Epithelial cell of esophagus (primary cell): Measurements from ENCODE around the gene ASPSCR1.

Source experiments
- DNase-seq: peaks from one replicate; pipeline ENCODE4 v3.0.0; 2010; ENCODE audit warnings: low read depth
- H3K4me3 ChIP-seq: 2 replicates; pipeline ENCODE4 v1.5.1; 2011; ENCODE audit warnings: mild to moderate bottlenecking, low read length, control low read depth
- CTCF ChIP-seq: IDR thresholded peaks from 2 replicates; pipeline ENCODE4 v1.5.1; 2011; ENCODE audit warnings: low read depth, mild to moderate bottlenecking, low read length, control low read depth, inconsistent platforms; ENCODE audit not compliant: insufficient read depth; ENCODE audit errors: missing control alignments

The ASPSCR1 gene

GRCh38 chr17:82049521-82049971 lies 72.1 kb downstream of the ASPSCR1 start:
- H3K4me3 ChIP-seq, result no peak overlapping the region
- TF ChIP-seq CTCF, result no peak
- DNase-seq, result no peak

- TF ChIP-seq CTCF, result no peak
- peak overlapping the region; percentile 79 for H3K4me3 ChIP-seq
- no peak for DNase-seq
Measured at GRCh38 chr17:82050152-82050760, 72.8 kb downstream of the ASPSCR1 start.

DNA sequence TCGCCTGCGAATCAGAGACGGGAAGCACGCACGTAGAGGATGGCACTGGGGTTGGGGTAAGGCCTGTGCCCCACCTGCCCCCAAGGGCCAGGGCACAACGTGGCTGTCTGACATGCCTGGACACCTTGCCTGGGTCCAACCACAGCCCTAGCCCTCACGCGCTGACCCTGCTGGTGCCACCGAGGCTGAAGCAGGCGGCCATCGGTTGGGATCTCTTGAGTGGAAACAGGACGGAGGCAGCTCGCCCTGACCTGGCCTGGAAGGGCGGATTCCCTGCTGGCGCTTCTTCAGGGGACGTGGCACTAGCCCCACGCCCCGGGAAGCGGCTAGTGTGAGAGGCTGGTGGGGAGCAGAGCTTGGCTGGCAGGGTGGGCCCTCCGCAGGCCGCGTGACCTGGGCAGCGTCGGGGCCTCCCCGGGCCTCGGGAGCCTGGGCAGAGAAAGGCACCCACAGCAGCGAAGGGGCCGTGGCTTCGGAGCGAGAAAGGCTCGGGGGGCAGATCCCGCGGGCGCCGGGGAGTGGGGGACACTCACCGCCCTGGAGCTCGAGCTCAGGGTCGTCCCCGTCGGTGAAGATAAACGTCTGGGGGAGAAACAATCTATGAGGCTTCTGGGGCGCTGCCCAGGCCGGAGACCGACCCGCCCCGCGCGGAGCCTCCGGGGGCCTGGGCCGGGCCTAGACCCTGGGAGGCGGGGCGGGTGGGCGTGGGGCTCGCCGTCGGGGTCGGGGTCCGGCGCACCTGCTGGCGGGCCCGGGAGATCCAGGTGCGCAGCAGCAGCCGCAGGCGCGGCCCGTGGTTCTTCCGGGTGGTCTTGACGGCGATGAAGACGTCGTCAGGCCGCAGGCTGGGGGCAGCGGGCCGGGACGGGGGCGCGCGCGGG lies 73.6 kb downstream of the ASPSCR1 start:
- TF ChIP-seq CTCF, result no peak
- no peak for DNase-seq
- peak overlapping the region; percentile 79 for H3K4me3 ChIP-seq

DNA sequence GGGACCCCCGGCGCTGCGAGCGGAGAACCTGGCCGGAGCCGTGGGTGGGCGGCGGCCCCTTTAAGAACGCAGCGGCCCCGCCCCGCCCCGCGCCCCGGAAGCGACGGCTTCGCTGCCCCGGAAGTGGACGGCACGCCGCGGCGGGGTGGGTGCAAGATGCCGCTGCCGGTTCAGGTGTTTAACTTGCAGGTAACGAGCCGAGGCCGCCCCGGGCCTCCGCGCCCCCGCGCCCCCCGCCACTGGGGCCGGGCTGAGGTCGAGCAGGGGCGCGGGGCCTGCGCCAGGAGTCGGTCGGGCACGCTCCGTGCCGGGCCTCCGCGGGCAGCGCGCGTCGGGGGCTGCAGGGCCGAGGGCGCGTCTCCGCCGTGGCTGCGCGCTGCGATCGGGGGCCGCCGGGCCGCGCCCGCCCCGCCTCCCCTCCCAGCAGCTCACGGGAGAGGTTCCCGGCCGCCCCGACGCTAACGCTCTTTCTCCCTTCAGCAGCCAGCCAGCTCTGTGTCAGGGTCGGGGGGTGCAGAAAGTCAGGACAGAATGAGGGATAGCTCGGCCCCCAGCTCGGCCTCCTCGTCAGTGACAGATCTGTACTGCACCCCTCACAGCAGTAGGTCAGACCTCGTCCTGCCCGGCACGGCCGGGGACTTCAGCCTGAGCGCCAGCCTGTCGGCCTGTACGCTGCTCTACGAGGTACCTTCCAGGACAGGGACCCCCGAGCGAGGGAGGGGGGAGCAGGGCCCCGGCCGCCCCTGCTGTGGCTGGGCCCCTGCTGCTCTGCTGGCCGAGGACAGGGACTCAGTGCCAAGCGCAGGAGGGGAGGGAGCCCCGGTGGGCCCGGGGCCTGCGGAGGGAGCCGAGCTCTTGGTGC lies 74.6 kb downstream of the ASPSCR1 start, which contains the start of the genes GPS1 and RFNG:
TSS of gene GPS1 (plus strand) at position 123 of the 862 bp plus-strand sequence. CDS start at position 157, 34 bp downstream.
TSS of gene RFNG (minus strand) at position 36 of the 862 bp plus-strand sequence. CDS start 45 bp downstream, outside the sequence.
- H3K4me3 ChIP-seq, result peak within 1 kb of the TSS; percentile 79
- DNase-seq, result peak; percentile 82
- TF ChIP-seq CTCF, result no peak

- DNase-seq, result no peak
- peak overlapping the region; percentile 79 for H3K4me3 ChIP-seq
- TF ChIP-seq CTCF, result no peak
Measured at GRCh38 chr17:82052638-82053059, 75.2 kb downstream of the ASPSCR1 start.

- H3K4me3 ChIP-seq, result peak overlapping the region; percentile 79
- no peak for TF ChIP-seq CTCF
- DNase-seq, result no peak
Measured at GRCh38 chr17:82053130-82053529, 75.7 kb downstream of the ASPSCR1 start.
